ENCODE data around the gene CCSER1.

DNA sequence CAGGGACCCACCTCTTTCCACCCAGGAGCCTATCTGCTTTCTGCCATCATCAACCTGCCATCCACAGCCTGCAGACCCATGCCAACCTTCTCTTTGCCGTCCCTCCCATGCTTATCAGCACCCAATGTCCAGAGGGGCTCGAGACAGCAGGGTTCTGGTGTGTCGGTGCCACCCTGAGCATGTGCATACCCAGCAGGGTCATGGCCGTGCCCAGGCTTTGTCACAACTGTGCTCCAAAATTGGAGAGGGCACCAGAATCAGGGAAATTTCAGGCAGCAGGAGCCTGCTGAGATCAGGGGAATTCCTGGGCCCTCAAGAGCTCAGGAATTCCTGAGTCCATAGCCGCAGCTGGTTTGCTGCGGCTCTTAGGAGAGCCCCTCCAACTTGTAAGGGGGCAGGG lies 330.6 kb downstream of the CCSER1 start:
- no peak for TF ChIP-seq EZH2 (IDR thresholded peaks at IDR 0.05; ENCODE audit: borderline replicate concordance, low read length)
- TF ChIP-seq, protein P1, sequence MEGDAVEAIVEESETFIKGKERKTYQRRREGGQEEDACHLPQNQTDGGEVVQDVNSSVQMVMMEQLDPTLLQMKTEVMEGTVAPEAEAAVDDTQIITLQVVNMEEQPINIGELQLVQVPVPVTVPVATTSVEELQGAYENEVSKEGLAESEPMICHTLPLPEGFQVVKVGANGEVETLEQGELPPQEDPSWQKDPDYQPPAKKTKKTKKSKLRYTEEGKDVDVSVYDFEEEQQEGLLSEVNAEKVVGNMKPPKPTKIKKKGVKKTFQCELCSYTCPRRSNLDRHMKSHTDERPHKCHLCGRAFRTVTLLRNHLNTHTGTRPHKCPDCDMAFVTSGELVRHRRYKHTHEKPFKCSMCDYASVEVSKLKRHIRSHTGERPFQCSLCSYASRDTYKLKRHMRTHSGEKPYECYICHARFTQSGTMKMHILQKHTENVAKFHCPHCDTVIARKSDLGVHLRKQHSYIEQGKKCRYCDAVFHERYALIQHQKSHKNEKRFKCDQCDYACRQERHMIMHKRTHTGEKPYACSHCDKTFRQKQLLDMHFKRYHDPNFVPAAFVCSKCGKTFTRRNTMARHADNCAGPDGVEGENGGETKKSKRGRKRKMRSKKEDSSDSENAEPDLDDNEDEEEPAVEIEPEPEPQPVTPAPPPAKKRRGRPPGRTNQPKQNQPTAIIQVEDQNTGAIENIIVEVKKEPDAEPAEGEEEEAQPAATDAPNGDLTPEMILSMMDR (IDR thresholded peaks at IDR 0.05; ENCODE audit: low read length) = no peak

Measured in OCI-LY1 (cell line).